RWPE2 (cell line): ENCODE data around the gene HABP4.

Experiments
- ATAC-seq: fragments of 200-7000 bp; cut with Tn5 transposase; 3 replicates; pipeline ENCODE4 v1.9.1; 2021; ENCODE audit warnings: low read depth
- DNase-seq: peaks from one replicate; pipeline ENCODE4 v3.0.0-alpha.2; 2020; ENCODE audit warnings: low spot score
- H3K27ac ChIP-seq: fragments of 450-650 bp; 2 replicates; pipeline ENCODE4 v1.5.1; 2017; ENCODE audit warnings: mild to moderate bottlenecking; ENCODE audit not compliant: poor library complexity, severe bottlenecking
- H3K27me3 ChIP-seq: fragments of 250-450 bp; sonication (Bioruptor Pico); 2 replicates; pipeline ENCODE4 v1.5.1; 2021; ENCODE audit warnings: mild to moderate bottlenecking, moderate library complexity; ENCODE audit not compliant: insufficient read depth, poor library complexity, severe bottlenecking
- H3K36me3 ChIP-seq: fragments of 250-450 bp; sonication (Bioruptor Pico); 2 replicates; pipeline ENCODE4 v1.5.1; 2020; ENCODE audit warnings: low read depth, mild to moderate bottlenecking, moderate library complexity
- H3K4me1 ChIP-seq: fragments of 250-450 bp; sonication (Bioruptor Pico); 2 replicates; pipeline ENCODE4 v1.5.1; 2021; ENCODE audit warnings: mild to moderate bottlenecking, moderate library complexity; ENCODE audit not compliant: insufficient read depth, poor library complexity, severe bottlenecking
- H3K4me3 ChIP-seq: fragments of 250-450 bp; sonication (Bioruptor Pico); 2 replicates; pipeline ENCODE4 v1.5.1; 2021; ENCODE audit warnings: mild to moderate bottlenecking, moderate library complexity; ENCODE audit not compliant: severe bottlenecking
- H3K9me3 ChIP-seq: fragments of 250-450 bp; sonication (Bioruptor Pico); 2 replicates; pipeline ENCODE4 v1.5.1; 2021; ENCODE audit warnings: mild to moderate bottlenecking, moderate library complexity; ENCODE audit not compliant: severe bottlenecking
- CTCF ChIP-seq: fragments of 450-650 bp; IDR thresholded peaks from one replicate; pipeline ENCODE4 v1.5.1; 2017; ENCODE audit warnings: mild to moderate bottlenecking, moderate library complexity; ENCODE audit not compliant: poor library complexity, severe bottlenecking

Gene HABP4

GRCh38 chr9:96413302-96414221, 36.4 kb upstream of the HABP4 start:
- Histone ChIP-seq H3K27me3 (no peaks in the 10 kb centered on the region), H3K36me3 (peaks cover 38% of the 10 kb centered on the region), H3K27ac (no peak overlapping the region), H3K4me1 (no peaks in the 10 kb centered on the region), H3K9me3 (no peaks in the 10 kb centered on the region), H3K4me3 (no peak overlapping the region)
- no peak for TF ChIP-seq CTCF
- no peak for DNase-seq
- no peak for ATAC-seq

DNA sequence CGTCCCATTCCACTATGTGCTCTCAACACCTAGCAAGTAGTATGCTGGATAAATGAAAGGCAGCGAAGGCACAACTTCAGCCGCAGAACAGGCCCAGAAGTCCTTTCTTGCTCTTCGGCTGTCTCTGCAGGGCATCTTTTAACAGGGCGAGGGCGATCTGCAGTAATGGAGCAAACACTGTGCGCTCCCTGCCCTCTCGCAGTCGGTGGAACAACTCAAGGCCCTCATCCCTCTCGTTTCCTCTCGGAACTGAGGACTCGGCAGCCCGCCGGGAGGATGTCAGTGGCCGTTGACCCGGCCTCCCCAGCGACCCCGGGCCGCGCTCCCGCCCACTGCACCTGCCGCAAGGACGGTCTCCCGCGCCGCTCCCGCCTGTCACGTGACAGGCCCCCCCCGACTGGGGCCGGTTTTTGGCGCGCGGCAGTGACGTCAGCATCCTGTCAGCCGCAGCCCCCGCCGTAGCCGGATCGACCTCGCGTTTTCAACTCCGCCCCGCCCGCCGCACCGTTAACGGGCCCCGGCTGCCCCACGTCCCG, 32.9 kb upstream of the HABP4 start:
- DNase-seq: peak; percentile 88
- ATAC-seq: no peak; the same call in 2 of the 3 replicates
- Histone ChIP-seq H3K27ac (peak overlapping the region; percentile 91), H3K4me3 (peak overlapping the region; percentile 79), H3K4me1 (peaks cover 18% of the 10 kb centered on the region), H3K9me3 (no peaks in the 10 kb centered on the region), H3K27me3 (no peaks in the 10 kb centered on the region), H3K36me3 (peaks cover 24% of the 10 kb centered on the region)
- TF ChIP-seq CTCF: no peak

DNA sequence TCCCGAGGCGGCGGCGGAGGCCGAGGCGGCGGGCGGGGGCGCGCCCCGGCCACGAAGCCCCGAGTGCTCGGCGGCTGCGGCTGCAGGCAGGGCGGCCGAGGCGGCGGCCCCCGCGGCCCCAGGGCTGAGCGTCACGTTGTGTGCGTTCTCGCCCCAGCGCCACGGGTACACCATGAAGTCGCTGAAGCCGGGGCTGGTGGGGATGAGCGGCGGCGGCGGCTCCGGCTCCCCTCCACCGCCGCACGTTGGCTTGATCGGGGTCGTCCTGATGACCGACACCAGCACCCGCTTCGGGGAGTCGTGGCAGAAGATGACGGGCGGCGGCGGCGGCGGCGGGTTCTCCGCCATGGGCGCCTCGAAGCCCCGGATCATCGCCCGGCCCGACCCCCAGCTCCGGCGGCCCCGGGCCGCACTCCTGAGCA, 32.3 kb upstream of the HABP4 start:
- no peaks in the 10 kb centered on the region for H3K9me3 ChIP-seq
- no peak for TF ChIP-seq CTCF
- peak overlapping the region; percentile 79 for H3K4me3 ChIP-seq
- H3K36me3 ChIP-seq: peaks cover 22% of the 10 kb centered on the region
- ATAC-seq: no peak
- peaks cover 18% of the 10 kb centered on the region for H3K4me1 ChIP-seq
- H3K27ac ChIP-seq: peak overlapping the region; percentile 91
- no peak for DNase-seq
- no peaks in the 10 kb centered on the region for H3K27me3 ChIP-seq

- H3K4me1 ChIP-seq: peaks cover 19% of the 10 kb centered on the region
- no peak for TF ChIP-seq CTCF
- peak; percentile 99 for DNase-seq
Measured at GRCh38 chr9:96418083-96418919, 31.7 kb upstream of the HABP4 start, which contains the start of gene ZNF367. Gene ZNF367 (minus strand): TSS chr9:96418370. CDS start chr9:96418032, 338 bp downstream.

More at GRCh38 chr9:96418083-96418919, 31.7 kb upstream of the HABP4 start, which contains the start of gene ZNF367:
- no peaks in the 10 kb centered on the region for H3K27me3 ChIP-seq
- no peaks in the 10 kb centered on the region for H3K9me3 ChIP-seq
- peaks cover 16% of the 10 kb centered on the region for H3K36me3 ChIP-seq
- ATAC-seq: peak; percentile 78
- peak within 1 kb of the TSS; percentile 79 for H3K4me3 ChIP-seq
- peak within 1 kb of the TSS; percentile 91 for H3K27ac ChIP-seq
